B cell (primary cell): ENCODE results near the gene BHLHE23. TPM values are rescaled to one million over a fixed set of nuclear protein-coding genes. Genes with fewer than 3 reads are reported as not detected.

Experiments
- ATAC-seq: fragments of 200-7000 bp; cut with Tn5 transposase; one replicate; pipeline ENCODE4 v1.10.0; 2021; ENCODE audit warnings: low read depth, mild to moderate bottlenecking, moderate number of reproducible peaks, moderate library complexity
- CTCF ChIA-PET: fragments of 350-600 bp; sonication (Branson Sonifier 250); formaldehyde crosslinking; loops from one replicate; lab custom pipeline; 2021; ENCODE audit warnings: antibody characterized with exemption, inconsistent platforms; lab: Charles Lee
- POLR2A ChIA-PET: fragments of 350-600 bp; sonication (Branson Sonifier 250); formaldehyde crosslinking; loops from one replicate; lab custom pipeline; 2021; ENCODE audit warnings: antibody characterized with exemption; lab: Charles Lee
- DNase-seq: peaks from one replicate; pipeline ENCODE4 v3.0.0; 2013
- H2AFZ ChIP-seq: 2 replicates; pipeline ENCODE4 v1.6.1; 2012; ENCODE audit warnings: mild to moderate bottlenecking, low read depth, low read length; ENCODE audit not compliant: insufficient read depth, poor library complexity, severe bottlenecking
- H3K27ac ChIP-seq, 2 donors: 1 replicate in 1 of 2; 2 replicates in 1 of 2; pipeline ENCODE4 v1.5.1; 2012 to 2013; ENCODE audit warnings: low read length in 2 of 2, mild to moderate bottlenecking in 2 of 2, moderate library complexity in 1 of 2
- H3K27me3 ChIP-seq, 4 experiments: fragments of 200-600 bp in 1 of 4; sonication (generic) in 1 of 4; replicated peaks in 1 of 4; 1 replicate in 2 of 4; 2 replicates in 2 of 4; pipeline versions ENCODE4 v1.6.1 to v1.7.0; 2013 to 2016; ENCODE audit warnings: low read length in 3 of 4, mild to moderate bottlenecking in 2 of 4, mixed read lengths in 1 of 4, moderate library complexity in 1 of 4; ENCODE audit not compliant: insufficient read depth in 4 of 4, control insufficient read depth in 3 of 4; ENCODE audit errors: control extremely low read depth in 1 of 4
- H3K36me3 ChIP-seq, 2 experiments: replicated peaks in 1 of 2; 1 replicate in 1 of 2; 2 replicates in 1 of 2; pipeline versions ENCODE4 v1.6.1 to v1.7.1; 2013; ENCODE audit warnings: low read length in 1 of 2; ENCODE audit not compliant: insufficient read depth in 2 of 2, control insufficient read depth in 1 of 2; ENCODE audit errors: control extremely low read depth in 1 of 2, extremely low read depth in 1 of 2
- H3K4me1 ChIP-seq, 2 donors: fragments of 200-600 bp in 1 of 2; sonication (generic) in 1 of 2; 1 replicate in 1 of 2; 2 replicates in 1 of 2; pipeline versions ENCODE4 v1.5.1 to v1.6.1; 2013 to 2017; ENCODE audit warnings: low read length in 2 of 2; ENCODE audit not compliant: control insufficient read depth in 2 of 2, insufficient read depth in 2 of 2
- H3K4me2 ChIP-seq: replicated peaks from 2 replicates; pipeline ENCODE3; 2012; ENCODE audit warnings: mild to moderate bottlenecking, low read depth, low read length; ENCODE audit not compliant: poor library complexity, severe bottlenecking
- H3K4me3 ChIP-seq, 5 experiments: fragments of 200-600 bp in 1 of 5; sonication (generic) in 1 of 5; 1 replicate in 3 of 5; 2 replicates in 2 of 5; pipeline versions ENCODE4 v1.5.1 to v1.7.0; 2011 to 2016; ENCODE audit warnings: low read length in 4 of 5, mild to moderate bottlenecking in 4 of 5, low read depth in 2 of 5, control low read depth in 1 of 5, moderate library complexity in 1 of 5; ENCODE audit not compliant: insufficient read depth in 1 of 5; ENCODE audit errors: control extremely low read depth in 1 of 5, extremely low read depth in 1 of 5
- H3K79me2 ChIP-seq: fragments of 200-600 bp; sonication (generic); one replicate; pipeline ENCODE4 v1.6.0; 2016; ENCODE audit warnings: low read length; ENCODE audit not compliant: control insufficient read depth, insufficient read depth
- H3K9ac ChIP-seq: fragments of 200-600 bp; sonication (generic); 2 replicates; pipeline ENCODE4 v1.6.1; 2017; ENCODE audit warnings: mild to moderate bottlenecking, low read length, moderate library complexity
- H3K9me3 ChIP-seq, 3 donors: one replicate each; pipeline versions ENCODE4 v1.6.1 to v1.7.1; 2013; ENCODE audit warnings: low read length in 2 of 3; ENCODE audit not compliant: control insufficient read depth in 2 of 3, insufficient read depth in 1 of 3; ENCODE audit errors: control extremely low read depth in 1 of 3
- H4K20me1 ChIP-seq: 2 replicates; pipeline ENCODE4 v1.6.0; 2012; ENCODE audit warnings: mild to moderate bottlenecking, low read length; ENCODE audit not compliant: insufficient read depth, control insufficient read depth, poor library complexity, severe bottlenecking
- H3K27ac Mint-ChIP-seq: one replicate; pipeline ENCODE4 v1.8.0; 2021; ENCODE audit warnings: mixed read lengths
- H3K27me3 Mint-ChIP-seq: one replicate; pipeline ENCODE4 v1.8.0; 2021; ENCODE audit warnings: mixed read lengths
- H3K4me1 Mint-ChIP-seq: one replicate; pipeline ENCODE4 v1.8.0; 2021; ENCODE audit warnings: mixed read lengths
- H3K4me3 Mint-ChIP-seq: one replicate; pipeline ENCODE4 v1.8.0; 2021; ENCODE audit warnings: mixed read lengths
- H3K9me3 Mint-ChIP-seq: one replicate; pipeline ENCODE4 v1.8.0; 2022; ENCODE audit warnings: mixed read lengths; ENCODE audit not compliant: insufficient read depth
- EZH2 ChIP-seq: IDR thresholded peaks from 2 replicates; pipeline ENCODE4 v1.6.1; 2012; ENCODE audit warnings: borderline replicate concordance, low read depth, mild to moderate bottlenecking, moderate library complexity, low read length; ENCODE audit not compliant: insufficient read depth, poor library complexity, severe bottlenecking
- WGBS: methylation state at CpG from one replicate; pipeline ENCODE4 v1.1.5; 2013; ENCODE audit warnings: missing lambda C conversion rate; ENCODE audit not compliant: insufficient coverage; 5-methylcytosine and 5-hydroxymethylcytosine counted together
- intact Hi-C: fragments of 100-400 bp; cut with micrococcal nuclease; formaldehyde crosslinking; loops from one replicate; pipeline ENCODE4 v1.10.0; 2022
- polyA plus RNA-seq: library from polyadenylated mRNA; depleted of rRNA; stranded (reverse); fragments of >200 nt; gene quantifications from 2 replicates; pipeline ENCODE4 v1.2.3, GENCODE V29; 2012
- total RNA-seq, 2 donors: library from RNA; stranded (reverse); fragments of 120-200 nt in 1 of 2; gene quantifications; 1 replicate in 1 of 2; 2 replicates in 1 of 2; pipeline versions ENCODE4 v1.2.3 to v1.2.4, GENCODE V29; 2013 to 2022
- TF ChIP-seq, protein P1 (sequence below): fragments of 200-600 bp; IDR thresholded peaks from one replicate; pipeline ENCODE4 v1.8.0; 2022; ENCODE audit warnings: antibody characterized with exemption, mild to moderate bottlenecking

The BHLHE23 gene
- total and polyA plus RNA-seq, 2 donors (not counting 1 experiment from before 2014, with no cell fraction given), result not detected

DNA sequence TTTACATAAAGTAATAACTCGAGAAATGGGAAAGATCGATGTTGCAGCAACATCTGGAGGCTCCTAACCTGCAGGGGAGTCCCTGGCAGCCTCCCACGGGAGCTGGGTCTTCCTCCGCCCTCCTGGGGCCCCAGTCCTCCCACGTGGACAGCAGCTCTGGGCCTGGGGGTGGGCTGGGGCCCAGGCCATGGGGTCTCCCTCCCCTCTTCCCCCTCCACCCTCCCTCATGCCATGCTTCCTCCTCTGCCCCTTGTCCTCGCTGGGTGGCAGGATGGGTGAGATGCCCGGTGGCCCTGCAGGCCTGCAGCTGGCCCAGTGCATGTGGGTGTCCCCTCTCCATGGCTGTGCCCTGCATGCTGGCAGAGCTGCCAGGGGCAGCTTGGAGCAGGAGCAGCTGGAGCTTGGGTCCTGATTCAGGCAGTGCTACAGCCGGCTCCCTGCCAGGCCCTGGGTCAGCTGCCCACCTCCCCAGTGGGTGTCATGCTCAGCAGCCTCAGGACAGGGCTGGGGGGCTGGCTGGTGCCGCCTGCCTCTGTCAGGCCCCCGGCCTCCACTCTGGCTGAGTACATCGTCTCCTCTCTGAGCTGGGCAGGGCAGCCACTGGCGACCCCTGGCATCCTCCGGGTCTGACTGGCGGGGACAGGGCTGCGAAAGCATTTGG is 48.9 kb upstream of the BHLHE23 start:
- H3K27me3 ChIP-seq, result peaks cover 0 to 36% (median 3%) of the 10 kb centered on the region in 4 experiments
- CTCF ChIA-PET, result interaction anchor here (1.4 kb wide), 1 partner anchor 84 kb away, joined by 4 read pairs; no protein-coding TSS in a partner anchor
- Mint-ChIP-seq H3K27me3 (peaks cover 8% of the 10 kb centered on the region), H3K4me1 (no peaks in the 10 kb centered on the region), H3K9me3 (no peaks in the 10 kb centered on the region), H3K27ac (no peak overlapping the region), H3K4me3 (no peak overlapping the region)
- peaks cover 0 to 7% of the 10 kb centered on the region in 2 donors for H3K4me1 ChIP-seq
- intact Hi-C loops, result loop anchor here (1.0 kb wide), 1 partner anchor 83 kb away; no protein-coding TSS in a partner anchor
- H4K20me1 ChIP-seq, result no peaks in the 10 kb centered on the region
- ATAC-seq (no peak), DNase-seq (peak; percentile 19)
- WGBS, result 66% methylated on average over 15 of the region's 15 CpGs
- H2AFZ ChIP-seq, result peak overlapping the region; percentile 57
- H3K4me2 ChIP-seq, result peak overlapping the region; percentile 55
- POLR2A ChIA-PET, result no interaction called here
- no peaks in the 10 kb centered on the region for H3K79me2 ChIP-seq
- H3K4me3 ChIP-seq, result no peak overlapping the region
- no peak overlapping the region for H3K9ac ChIP-seq
- no peaks in the 10 kb centered on the region for H3K36me3 ChIP-seq
- no peak for TF ChIP-seq EZH2
- TF ChIP-seq, protein P1, sequence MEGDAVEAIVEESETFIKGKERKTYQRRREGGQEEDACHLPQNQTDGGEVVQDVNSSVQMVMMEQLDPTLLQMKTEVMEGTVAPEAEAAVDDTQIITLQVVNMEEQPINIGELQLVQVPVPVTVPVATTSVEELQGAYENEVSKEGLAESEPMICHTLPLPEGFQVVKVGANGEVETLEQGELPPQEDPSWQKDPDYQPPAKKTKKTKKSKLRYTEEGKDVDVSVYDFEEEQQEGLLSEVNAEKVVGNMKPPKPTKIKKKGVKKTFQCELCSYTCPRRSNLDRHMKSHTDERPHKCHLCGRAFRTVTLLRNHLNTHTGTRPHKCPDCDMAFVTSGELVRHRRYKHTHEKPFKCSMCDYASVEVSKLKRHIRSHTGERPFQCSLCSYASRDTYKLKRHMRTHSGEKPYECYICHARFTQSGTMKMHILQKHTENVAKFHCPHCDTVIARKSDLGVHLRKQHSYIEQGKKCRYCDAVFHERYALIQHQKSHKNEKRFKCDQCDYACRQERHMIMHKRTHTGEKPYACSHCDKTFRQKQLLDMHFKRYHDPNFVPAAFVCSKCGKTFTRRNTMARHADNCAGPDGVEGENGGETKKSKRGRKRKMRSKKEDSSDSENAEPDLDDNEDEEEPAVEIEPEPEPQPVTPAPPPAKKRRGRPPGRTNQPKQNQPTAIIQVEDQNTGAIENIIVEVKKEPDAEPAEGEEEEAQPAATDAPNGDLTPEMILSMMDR, result no peak
- H3K9me3 ChIP-seq, result peaks cover 0 to 7% (median 0%) of the 10 kb centered on the region in 3 donors
- no peak overlapping the region for H3K27ac ChIP-seq

DNA sequence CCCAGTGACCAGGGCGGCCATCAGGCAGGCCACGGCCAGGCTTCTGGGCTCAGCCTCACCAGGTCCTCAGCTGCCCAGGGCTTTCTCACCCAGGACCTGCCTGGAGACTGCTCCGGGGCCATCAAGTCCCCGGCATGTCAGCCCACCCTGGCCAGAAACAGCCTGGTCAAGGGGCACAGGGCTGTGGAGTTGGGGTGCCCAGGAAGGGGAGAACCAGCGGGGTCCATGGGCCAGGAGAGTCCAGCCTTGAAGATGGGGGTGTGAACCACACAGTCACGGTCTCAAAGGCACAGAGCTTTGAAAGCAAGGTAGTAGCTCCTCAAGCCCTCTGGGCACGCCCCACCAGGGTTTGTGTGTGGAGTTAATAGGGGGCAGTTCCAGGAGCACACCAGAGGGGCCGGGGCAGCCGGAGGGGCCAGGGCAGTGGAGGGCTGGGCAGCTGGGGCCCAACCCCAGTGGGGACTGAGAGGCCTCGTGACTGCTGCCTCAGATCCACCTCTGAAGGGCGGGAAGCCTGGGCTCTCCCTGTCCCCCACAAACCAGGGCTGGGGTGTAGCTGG is 48.0 kb upstream of the BHLHE23 start:
- H3K9me3 Mint-ChIP-seq, result no peaks in the 10 kb centered on the region
- Histone ChIP-seq H3K27ac (no peak overlapping the region), H2AFZ (no peak overlapping the region), H3K9ac (no peak overlapping the region), H3K36me3 (no peaks in the 10 kb centered on the region), H3K27me3 (peaks cover 0 to 29% (median 3%) of the 10 kb centered on the region in 4 experiments), H3K4me1 (peaks cover 0 to 7% of the 10 kb centered on the region in 2 donors), H3K4me3 (no peak overlapping the region), H3K79me2 (no peaks in the 10 kb centered on the region), H3K9me3 (peaks cover 0 to 7% (median 0%) of the 10 kb centered on the region in 3 donors), H3K4me2 (no peak overlapping the region), H4K20me1 (no peaks in the 10 kb centered on the region)
- CTCF ChIA-PET, result interaction anchor here (1.4 kb wide), 1 partner anchor 83 kb away, joined by 4 read pairs; no protein-coding TSS in a partner anchor
- no peak overlapping the region for H3K4me3 Mint-ChIP-seq
- no peak overlapping the region for H3K27ac Mint-ChIP-seq
- DNase-seq (no peak), ATAC-seq (no peak)
- TF ChIP-seq, protein P1, result no peak
- WGBS, result 92% methylated on average over 9 of the region's 11 CpGs
- intact Hi-C loops, result no loop called here
- POLR2A ChIA-PET, result no interaction called here
- peaks cover 5% of the 10 kb centered on the region for H3K27me3 Mint-ChIP-seq
- no peaks in the 10 kb centered on the region for H3K4me1 Mint-ChIP-seq
